Measurements from ENCODE around the gene LRRC59.

The LRRC59 gene

GRCh38 chr17:50361561-50362480, 35.5 kb downstream of the LRRC59 start:
- DNase-seq (ENCODE audit: low spot score), result peak; percentile 70

- no peak for DNase-seq (ENCODE audit: low spot score)
These were observed 36.7 kb downstream of the LRRC59 start for GRCh38 chr17:50360486-50361115.

DNA sequence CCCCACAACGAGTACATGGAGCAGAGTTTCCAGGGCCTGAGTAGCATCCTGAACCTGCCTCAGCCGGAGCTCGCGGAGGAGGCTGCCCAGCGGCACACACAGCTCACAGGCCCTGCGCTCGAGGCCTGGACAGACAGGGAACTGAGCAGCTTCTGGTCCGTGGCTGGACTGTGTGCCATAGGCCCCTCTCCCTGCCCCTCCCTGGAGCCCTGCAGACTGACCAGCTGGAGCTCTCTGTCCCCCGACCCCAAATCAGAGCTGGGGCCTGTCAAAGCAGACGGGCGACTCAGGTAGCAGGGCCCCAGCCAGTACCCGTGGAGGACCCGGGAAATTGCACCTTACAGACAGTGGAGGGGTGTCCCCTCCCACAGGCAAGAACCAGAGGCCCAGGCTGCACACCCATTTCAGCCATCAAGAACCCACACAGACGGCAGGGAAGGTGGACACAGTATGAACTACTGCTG, 37.3 kb downstream of the LRRC59 start:
- DNase-seq (ENCODE audit: low spot score), result no peak

DNA sequence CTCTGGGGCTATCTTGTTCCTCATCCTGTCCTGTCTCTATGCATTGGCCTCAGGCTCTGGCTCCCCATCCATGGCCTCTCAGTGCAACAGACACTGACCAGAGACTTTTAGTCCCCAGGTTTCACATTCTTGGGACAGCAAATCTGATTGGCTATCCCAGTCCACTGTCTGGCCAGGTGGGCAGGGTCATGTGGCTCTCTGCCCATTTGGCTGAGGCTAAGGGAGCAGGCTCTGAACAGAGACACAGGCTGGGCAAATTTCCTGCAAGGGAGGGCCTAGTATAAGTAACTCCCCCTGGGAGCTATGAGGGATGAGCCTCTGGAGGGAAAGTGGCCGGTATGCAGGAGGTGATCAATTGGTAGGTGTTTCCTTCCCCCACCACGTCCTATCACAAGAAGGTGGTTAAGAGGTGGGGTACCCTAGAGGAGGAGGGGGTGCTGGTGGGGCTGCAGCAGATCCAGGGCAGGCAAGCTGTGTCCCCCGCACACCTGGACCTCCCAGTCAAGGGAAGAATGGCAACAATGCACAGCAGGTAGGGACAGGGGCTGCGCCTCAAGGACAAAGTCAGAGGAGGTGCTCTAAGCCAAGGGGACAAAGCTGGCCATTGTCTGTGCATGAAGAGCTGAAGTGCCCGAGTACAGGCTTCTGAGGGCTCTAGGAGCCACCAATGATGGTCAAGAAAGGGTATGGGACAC, 38.2 kb downstream of the LRRC59 start:
- no peak for DNase-seq (ENCODE audit: low spot score)

- DNase-seq (ENCODE audit: low spot score), result no peak
These were observed 39.1 kb downstream of the LRRC59 start for GRCh38 chr17:50358177-50358576.

DNA sequence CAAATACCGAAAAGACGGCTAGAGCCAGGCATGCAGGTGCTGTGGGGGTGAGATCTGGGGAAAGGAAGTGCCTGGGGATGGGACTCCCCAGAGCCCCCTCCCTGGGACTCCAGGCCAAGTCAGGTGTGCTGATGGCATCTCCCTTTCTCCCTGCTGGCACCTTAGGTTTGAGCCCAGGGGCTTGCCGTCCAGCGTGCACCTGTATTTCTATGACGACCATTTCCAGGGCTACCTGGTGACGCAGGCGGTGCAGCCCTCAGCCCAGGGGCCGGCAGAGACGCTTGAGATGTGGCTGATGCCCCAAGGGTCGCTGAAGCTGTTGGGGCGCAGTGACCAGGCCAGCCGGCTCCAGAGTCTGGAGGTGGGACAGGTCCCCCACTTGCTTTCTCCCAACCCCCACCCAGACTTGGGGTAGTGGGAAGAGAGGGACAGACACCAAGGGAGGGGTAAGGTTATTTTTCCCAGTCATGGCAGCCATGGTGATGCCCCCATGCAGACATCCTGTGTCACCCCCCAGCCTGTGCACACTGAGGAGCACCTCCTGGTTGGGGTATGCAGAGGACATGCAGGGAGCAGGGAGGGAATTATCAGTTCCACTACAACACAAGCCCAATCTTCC, 40.3 kb downstream of the LRRC59 start:
- no peak for DNase-seq (ENCODE audit: low spot score)

- no peak for DNase-seq (ENCODE audit: low spot score)
These were observed 40.9 kb downstream of the LRRC59 start for GRCh38 chr17:50356418-50356817.

- DNase-seq (ENCODE audit: low spot score), result no peak
These were observed 41.5 kb downstream of the LRRC59 start for GRCh38 chr17:50355701-50356341.

DNA sequence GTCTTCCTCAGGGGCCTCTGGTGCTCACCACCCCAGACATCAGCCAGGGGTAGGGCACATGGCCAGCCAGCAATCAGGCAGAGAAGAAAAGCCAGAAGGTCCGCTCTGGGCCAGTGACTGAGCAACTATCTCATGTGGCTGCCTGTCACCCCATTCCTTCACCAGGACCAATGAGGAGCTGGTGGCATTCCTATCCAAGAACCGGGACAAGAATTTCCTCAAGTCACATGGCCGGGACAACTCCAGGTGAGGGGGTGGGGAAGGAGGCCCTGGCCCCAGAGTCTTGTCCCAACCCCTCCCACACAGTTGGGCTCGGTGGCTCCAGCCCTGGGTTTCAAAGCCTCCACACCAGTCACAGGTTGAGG, 42.0 kb downstream of the LRRC59 start:
- DNase-seq (ENCODE audit: low spot score), result no peak

DNA sequence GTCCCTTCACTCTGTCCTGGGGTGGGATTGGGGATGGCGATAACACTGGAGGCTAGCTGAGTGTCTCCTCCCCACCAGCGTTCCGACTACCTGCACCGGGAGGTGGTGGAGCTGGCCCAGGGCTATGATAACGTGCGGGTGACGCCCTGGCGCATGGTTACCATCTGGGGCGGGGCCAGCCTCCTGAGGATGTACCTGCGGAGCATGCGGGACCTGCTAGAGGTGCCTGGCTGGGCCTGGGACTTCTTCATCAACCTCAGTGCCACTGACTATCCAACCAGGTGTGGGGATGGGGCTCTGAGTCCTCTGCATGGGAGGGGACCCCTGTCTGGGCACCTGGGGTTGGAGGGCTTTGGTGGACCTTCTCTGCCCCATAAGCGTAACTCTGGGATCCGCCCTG, 42.5 kb downstream of the LRRC59 start:
- DNase-seq (ENCODE audit: low spot score), result no peak

- no peak for DNase-seq (ENCODE audit: low spot score)
These were observed 43.1 kb downstream of the LRRC59 start for GRCh38 chr17:50354198-50354597.

DNA sequence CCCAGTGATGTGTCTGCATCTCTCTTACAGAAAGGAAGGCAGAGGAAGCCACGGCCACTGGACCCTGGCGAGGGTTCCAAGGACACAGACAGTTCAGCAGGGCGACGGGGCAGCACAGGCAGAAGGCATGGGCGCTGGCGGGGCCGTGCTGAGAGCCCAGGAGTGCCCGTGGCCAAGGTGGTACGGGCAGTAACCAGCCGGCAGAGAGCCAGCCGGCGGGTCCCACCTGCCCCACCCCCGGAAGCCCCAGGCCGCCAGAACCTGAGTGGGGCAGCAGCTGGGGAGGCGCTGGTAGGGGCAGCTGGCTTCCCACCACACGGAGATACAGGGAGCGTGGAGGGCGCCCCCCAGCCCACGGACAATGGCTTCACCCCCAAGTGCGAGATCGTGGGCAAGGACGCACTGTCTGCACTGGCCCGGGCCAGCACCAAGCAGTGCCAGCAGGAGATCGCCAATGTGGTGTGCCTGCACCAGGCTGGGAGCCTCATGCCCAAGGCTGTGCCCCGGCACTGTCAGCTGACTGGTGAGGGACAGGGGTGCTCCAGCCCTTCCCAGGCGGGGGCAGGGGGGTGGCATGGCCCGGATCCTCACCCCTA, 43.6 kb downstream of the LRRC59 start:
- DNase-seq (ENCODE audit: low spot score), result no peak

DNA sequence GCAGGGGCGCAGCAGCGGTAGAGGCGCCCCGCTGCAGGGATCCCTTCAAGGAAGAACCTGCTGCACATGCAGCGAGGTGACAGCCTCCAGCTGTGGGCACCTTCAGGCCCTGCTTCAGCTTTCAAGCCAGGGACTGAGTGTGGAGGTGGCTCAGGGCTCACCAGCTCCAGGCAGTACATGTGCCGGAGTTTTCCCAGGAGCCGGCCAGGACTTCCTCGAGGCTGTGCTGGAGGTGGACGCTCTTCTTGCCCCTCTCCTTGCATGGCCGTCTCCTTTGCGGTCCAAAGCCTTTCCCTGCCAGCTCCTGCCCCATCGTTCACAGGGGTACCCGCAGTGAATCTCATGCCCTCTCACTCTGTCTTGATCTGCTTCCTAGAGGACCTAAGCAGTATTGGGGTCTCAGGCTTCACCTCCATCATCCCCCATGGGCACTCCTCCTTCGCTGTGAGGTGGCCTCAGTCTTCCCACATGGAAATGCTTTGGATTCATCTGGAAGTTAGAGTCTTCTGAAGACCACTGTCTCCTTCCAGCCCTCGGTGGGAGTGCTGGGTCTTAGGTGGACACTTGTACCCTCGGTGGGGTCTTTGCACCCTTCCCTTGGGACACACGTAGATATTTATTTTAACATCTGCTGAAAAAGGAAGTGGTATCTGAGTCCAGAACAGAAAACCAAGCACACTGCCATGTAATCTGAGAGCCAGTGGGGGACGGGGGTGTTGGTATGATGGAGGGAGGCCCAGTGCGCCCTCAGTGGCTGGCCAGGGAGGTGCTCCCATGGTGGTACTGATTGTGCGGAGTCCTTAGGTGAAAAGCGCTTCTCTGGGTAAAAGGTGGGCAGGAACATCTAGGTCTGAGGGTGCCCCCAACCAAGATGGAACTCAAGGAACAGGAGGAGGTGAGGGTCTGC, 44.4 kb downstream of the LRRC59 start:
- DNase-seq (ENCODE audit: low spot score), result no peak

- no peak for DNase-seq (ENCODE audit: low spot score)
These were observed 45.1 kb downstream of the LRRC59 start for GRCh38 chr17:50352072-50352692.

DNA sequence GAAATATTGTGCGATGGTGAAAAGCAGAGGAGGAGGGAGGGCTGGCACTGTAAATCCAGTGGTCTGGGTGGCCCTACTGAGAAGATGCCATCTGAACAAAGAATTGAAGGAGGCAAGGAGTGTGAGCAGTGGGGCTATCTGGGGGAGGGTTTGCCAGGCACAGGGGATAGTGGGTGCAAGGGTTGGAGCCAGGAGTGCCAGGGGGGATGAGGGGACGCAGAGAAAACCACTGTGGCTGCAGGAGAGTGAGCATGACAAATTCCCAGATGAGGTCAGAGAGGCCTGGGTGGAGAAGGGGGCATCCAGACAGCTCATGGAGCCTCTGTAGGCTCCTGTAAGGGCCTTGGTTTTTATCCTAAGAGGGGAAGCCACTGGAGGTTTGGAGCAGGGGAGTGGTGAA, 46.6 kb downstream of the LRRC59 start:
- no peak for DNase-seq (ENCODE audit: low spot score)

GRCh38 chr17:50349243-50349600, 48.1 kb downstream of the LRRC59 start:
- no peak for DNase-seq (ENCODE audit: low spot score)

DNA sequence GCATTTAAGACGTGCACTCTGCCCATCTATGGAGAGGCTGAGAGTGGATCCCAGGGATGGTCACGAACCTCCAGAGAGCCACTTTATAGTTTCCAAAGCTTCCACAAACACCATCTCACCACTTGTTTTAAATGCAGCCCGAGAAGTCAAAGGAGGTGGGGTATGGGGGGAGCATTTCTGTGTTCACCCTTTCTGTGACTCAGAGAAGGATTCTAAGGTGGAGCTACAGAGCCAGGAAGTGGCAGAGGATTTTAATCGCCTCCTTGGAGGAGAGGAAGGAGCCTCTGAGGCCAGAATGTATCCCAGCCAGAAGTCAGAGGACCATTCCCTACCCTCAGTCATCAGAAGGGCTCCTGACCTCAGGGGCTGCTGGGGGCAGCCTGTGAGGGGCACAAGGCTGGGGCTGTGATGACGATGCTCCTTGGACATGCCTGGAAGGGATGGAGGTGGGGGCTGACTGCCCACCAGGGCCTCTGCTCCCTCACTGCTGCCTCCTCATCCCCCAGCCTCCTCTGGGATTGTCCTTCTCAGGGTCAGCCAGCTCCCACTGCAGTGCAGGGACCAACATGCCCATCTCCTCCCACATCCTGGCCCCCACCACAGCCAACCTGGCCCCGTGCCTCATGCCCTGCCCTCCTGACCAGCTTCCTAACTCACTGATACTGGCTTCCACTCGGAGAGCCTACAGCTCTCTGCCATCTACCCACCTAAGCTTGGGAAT, 48.6 kb downstream of the LRRC59 start:
- no peak for DNase-seq (ENCODE audit: low spot score)

- no peak for DNase-seq (ENCODE audit: low spot score)
These were observed 49.4 kb downstream of the LRRC59 start for GRCh38 chr17:50347894-50348291.

Measured in globus pallidus (tissue), 1 donor.